ENCODE results near the gene TMEM150B. TPM values are rescaled to one million over a fixed set of nuclear protein-coding genes. Genes with fewer than 3 reads are reported as not detected.

Gene TMEM150B
- total and polyA plus RNA-seq, 2 of the 4 experiments (the other 2 are of a cell fraction): not detected

- in situ Hi-C loops (cut with MboI; ENCODE audit: low sequenced_read_pairs) (no loop called here), intact Hi-C loops (cut with micrococcal nuclease) (no loop called here), dilution Hi-C loops (cut with HindIII; ENCODE audit: low sequenced_read_pairs, unreplicated experiment) (no loop called here)
- ChIA-PET POLR2A (ENCODE audit: unreplicated experiment) (no interaction called here), CTCF (no interaction called here)
- TF ChIP-seq SMC3 (IDR thresholded peaks at IDR 0.05; ENCODE audit: low read depth, low read length): no peak
- TF ChIP-seq BHLHE40 (IDR thresholded peaks at IDR 0.05; ENCODE audit: low read depth, low read length): no peak
- no peak for TF ChIP-seq NFE2L2 (IDR thresholded peaks at IDR 0.05; ENCODE audit: low read depth, low read length)
- TF ChIP-seq ELK1 (IDR thresholded peaks at IDR 0.05; ENCODE audit: borderline replicate concordance, low read depth, low read length): no peak
- Histone ChIP-seq H3K18ac (ENCODE audit: low read depth, low read length) (no peak overlapping the region), H2AK9ac (replicated peaks; ENCODE audit: low read depth, low read length, poor library complexity) (no peak overlapping the region), H4K8ac (ENCODE audit: low read depth in 2 of 2, low read length in 2 of 2) (no peak overlapping the region), H3K4me3 (ENCODE audit: insufficient read depth, low read depth, low read length) (no peak overlapping the region), H2BK120ac (ENCODE audit: low read depth, low read length) (no peak overlapping the region), H3K27ac (ENCODE audit: insufficient read depth, low read length) (no peak overlapping the region), H3K27me3 (ENCODE audit: control insufficient read depth, insufficient read depth, low read length) (no peaks in the 10 kb centered on the region), H3K56ac (ENCODE audit: extremely low read depth, insufficient read depth, low read length) (no peak overlapping the region), H4K5ac (ENCODE audit: low read depth, low read length) (no peak overlapping the region), H2BK20ac (ENCODE audit: low read depth, low read length) (no peak overlapping the region), H4K91ac (ENCODE audit: insufficient read depth, low read depth, low read length) (no peak overlapping the region), H3K9ac (ENCODE audit: low read depth, low read length) (no peak overlapping the region), H3K36me3 (ENCODE audit: control insufficient read depth, insufficient read depth, low read length) (peaks cover 49% of the 10 kb centered on the region), H3K9me3 (ENCODE audit: control insufficient read depth, insufficient read depth, low read length) (no peaks in the 10 kb centered on the region; the same call in 1 of the 2 replicates), H4K20me1 (ENCODE audit: insufficient read depth, low read length) (no peaks in the 10 kb centered on the region), H3K79me1 (ENCODE audit: low read depth in 1 of 2, low read length in 2 of 2) (no peaks in the 10 kb centered on the region), H2AK5ac (ENCODE audit: low read depth, low read length) (no peak overlapping the region), H3K23ac (ENCODE audit: low read depth, low read length) (no peak overlapping the region), H2BK15ac (ENCODE audit: low read depth, low read length) (no peak overlapping the region), H3K14ac (replicated peaks; ENCODE audit: low read depth, low read length) (no peak overlapping the region), H3K4me1 (ENCODE audit: control insufficient read depth, insufficient read depth, low read length) (no peaks in the 10 kb centered on the region), H3K4ac (ENCODE audit: low read depth, low read length) (no peak overlapping the region), H2BK5ac (ENCODE audit: low read depth, low read length, poor library complexity, severe bottlenecking) (no peak overlapping the region), H2AFZ (replicated peaks; ENCODE audit: low read length, poor library complexity) (no peak overlapping the region), H3K4me2 (ENCODE audit: low read depth, low read length) (no peak overlapping the region), H3K9me1 (ENCODE audit: insufficient read depth, low read length) (no peaks in the 10 kb centered on the region)
- no TSS peak for BruUV-seq (replicated peaks)
- ATAC-seq (ENCODE audit: low read depth) (no peak), DNase-seq (no peak)
- no CpG with 5 or more reads among the region's 3 CpGs for WGBS, 2 experiments (ENCODE audit: extremely low coverage in 2 of 2, insufficient read length in 1 of 2)
These were observed 18.4 kb downstream of the TMEM150B start for GRCh38 chr19:55306712-55307111.

All from IMR-90 (cell line).